B cell (primary cell): ENCODE results near the gene RIPPLY2. TPM values are rescaled to one million over a fixed set of nuclear protein-coding genes. Genes with fewer than 3 reads are reported as not detected.

Source experiments
- ATAC-seq: fragments of 200-7000 bp; cut with Tn5 transposase; one replicate; pipeline ENCODE4 v1.10.0; 2021; ENCODE audit warnings: low read depth, mild to moderate bottlenecking, moderate number of reproducible peaks, moderate library complexity
- CTCF ChIA-PET: fragments of 350-600 bp; sonication (Branson Sonifier 250); formaldehyde crosslinking; loops from one replicate; lab custom pipeline; 2021; ENCODE audit warnings: antibody characterized with exemption, inconsistent platforms; lab: Charles Lee
- POLR2A ChIA-PET: fragments of 350-600 bp; sonication (Branson Sonifier 250); formaldehyde crosslinking; loops from one replicate; lab custom pipeline; 2021; ENCODE audit warnings: antibody characterized with exemption; lab: Charles Lee
- DNase-seq: peaks from one replicate; pipeline ENCODE4 v3.0.0; 2013
- H2AFZ ChIP-seq: 2 replicates; pipeline ENCODE4 v1.6.1; 2012; ENCODE audit warnings: mild to moderate bottlenecking, low read depth, low read length; ENCODE audit not compliant: insufficient read depth, poor library complexity, severe bottlenecking
- H3K27ac ChIP-seq, 2 donors: 1 replicate in 1 of 2; 2 replicates in 1 of 2; pipeline ENCODE4 v1.5.1; 2012 to 2013; ENCODE audit warnings: low read length in 2 of 2, mild to moderate bottlenecking in 2 of 2, moderate library complexity in 1 of 2
- H3K27me3 ChIP-seq, 4 experiments: fragments of 200-600 bp in 1 of 4; sonication (generic) in 1 of 4; replicated peaks in 1 of 4; 1 replicate in 2 of 4; 2 replicates in 2 of 4; pipeline versions ENCODE4 v1.6.1 to v1.7.0; 2013 to 2016; ENCODE audit warnings: low read length in 3 of 4, mild to moderate bottlenecking in 2 of 4, mixed read lengths in 1 of 4, moderate library complexity in 1 of 4; ENCODE audit not compliant: insufficient read depth in 4 of 4, control insufficient read depth in 3 of 4; ENCODE audit errors: control extremely low read depth in 1 of 4
- H3K36me3 ChIP-seq, 2 experiments: replicated peaks in 1 of 2; 1 replicate in 1 of 2; 2 replicates in 1 of 2; pipeline versions ENCODE4 v1.6.1 to v1.7.1; 2013; ENCODE audit warnings: low read length in 1 of 2; ENCODE audit not compliant: insufficient read depth in 2 of 2, control insufficient read depth in 1 of 2; ENCODE audit errors: control extremely low read depth in 1 of 2, extremely low read depth in 1 of 2
- H3K4me1 ChIP-seq, 2 donors: fragments of 200-600 bp in 1 of 2; sonication (generic) in 1 of 2; 1 replicate in 1 of 2; 2 replicates in 1 of 2; pipeline versions ENCODE4 v1.5.1 to v1.6.1; 2013 to 2017; ENCODE audit warnings: low read length in 2 of 2; ENCODE audit not compliant: control insufficient read depth in 2 of 2, insufficient read depth in 2 of 2
- H3K4me2 ChIP-seq: replicated peaks from 2 replicates; pipeline ENCODE3; 2012; ENCODE audit warnings: mild to moderate bottlenecking, low read depth, low read length; ENCODE audit not compliant: poor library complexity, severe bottlenecking
- H3K4me3 ChIP-seq, 5 experiments: fragments of 200-600 bp in 1 of 5; sonication (generic) in 1 of 5; 1 replicate in 3 of 5; 2 replicates in 2 of 5; pipeline versions ENCODE4 v1.5.1 to v1.7.0; 2011 to 2016; ENCODE audit warnings: low read length in 4 of 5, mild to moderate bottlenecking in 4 of 5, low read depth in 2 of 5, control low read depth in 1 of 5, moderate library complexity in 1 of 5; ENCODE audit not compliant: insufficient read depth in 1 of 5; ENCODE audit errors: control extremely low read depth in 1 of 5, extremely low read depth in 1 of 5
- H3K79me2 ChIP-seq: fragments of 200-600 bp; sonication (generic); one replicate; pipeline ENCODE4 v1.6.0; 2016; ENCODE audit warnings: low read length; ENCODE audit not compliant: control insufficient read depth, insufficient read depth
- H3K9ac ChIP-seq: fragments of 200-600 bp; sonication (generic); 2 replicates; pipeline ENCODE4 v1.6.1; 2017; ENCODE audit warnings: mild to moderate bottlenecking, low read length, moderate library complexity
- H3K9me3 ChIP-seq, 3 donors: one replicate each; pipeline versions ENCODE4 v1.6.1 to v1.7.1; 2013; ENCODE audit warnings: low read length in 2 of 3; ENCODE audit not compliant: control insufficient read depth in 2 of 3, insufficient read depth in 1 of 3; ENCODE audit errors: control extremely low read depth in 1 of 3
- H4K20me1 ChIP-seq: 2 replicates; pipeline ENCODE4 v1.6.0; 2012; ENCODE audit warnings: mild to moderate bottlenecking, low read length; ENCODE audit not compliant: insufficient read depth, control insufficient read depth, poor library complexity, severe bottlenecking
- H3K27ac Mint-ChIP-seq: one replicate; pipeline ENCODE4 v1.8.0; 2021; ENCODE audit warnings: mixed read lengths
- H3K27me3 Mint-ChIP-seq: one replicate; pipeline ENCODE4 v1.8.0; 2021; ENCODE audit warnings: mixed read lengths
- H3K4me1 Mint-ChIP-seq: one replicate; pipeline ENCODE4 v1.8.0; 2021; ENCODE audit warnings: mixed read lengths
- H3K4me3 Mint-ChIP-seq: one replicate; pipeline ENCODE4 v1.8.0; 2021; ENCODE audit warnings: mixed read lengths
- H3K9me3 Mint-ChIP-seq: one replicate; pipeline ENCODE4 v1.8.0; 2022; ENCODE audit warnings: mixed read lengths; ENCODE audit not compliant: insufficient read depth
- EZH2 ChIP-seq: IDR thresholded peaks from 2 replicates; pipeline ENCODE4 v1.6.1; 2012; ENCODE audit warnings: borderline replicate concordance, low read depth, mild to moderate bottlenecking, moderate library complexity, low read length; ENCODE audit not compliant: insufficient read depth, poor library complexity, severe bottlenecking
- WGBS: methylation state at CpG from one replicate; pipeline ENCODE4 v1.1.5; 2013; ENCODE audit warnings: missing lambda C conversion rate; ENCODE audit not compliant: insufficient coverage; 5-methylcytosine and 5-hydroxymethylcytosine counted together
- intact Hi-C: fragments of 100-400 bp; cut with micrococcal nuclease; formaldehyde crosslinking; loops from one replicate; pipeline ENCODE4 v1.10.0; 2022
- polyA plus RNA-seq: library from polyadenylated mRNA; depleted of rRNA; stranded (reverse); fragments of >200 nt; gene quantifications from 2 replicates; pipeline ENCODE4 v1.2.3, GENCODE V29; 2012
- total RNA-seq, 2 donors: library from RNA; stranded (reverse); fragments of 120-200 nt in 1 of 2; gene quantifications; 1 replicate in 1 of 2; 2 replicates in 1 of 2; pipeline versions ENCODE4 v1.2.3 to v1.2.4, GENCODE V29; 2013 to 2022
- TF ChIP-seq, protein P1 (sequence below): fragments of 200-600 bp; IDR thresholded peaks from one replicate; pipeline ENCODE4 v1.8.0; 2022; ENCODE audit warnings: antibody characterized with exemption, mild to moderate bottlenecking

The RIPPLY2 gene
- total and polyA plus RNA-seq, 2 donors (not counting 1 experiment from before 2014, with no cell fraction given) = not detected

DNA sequence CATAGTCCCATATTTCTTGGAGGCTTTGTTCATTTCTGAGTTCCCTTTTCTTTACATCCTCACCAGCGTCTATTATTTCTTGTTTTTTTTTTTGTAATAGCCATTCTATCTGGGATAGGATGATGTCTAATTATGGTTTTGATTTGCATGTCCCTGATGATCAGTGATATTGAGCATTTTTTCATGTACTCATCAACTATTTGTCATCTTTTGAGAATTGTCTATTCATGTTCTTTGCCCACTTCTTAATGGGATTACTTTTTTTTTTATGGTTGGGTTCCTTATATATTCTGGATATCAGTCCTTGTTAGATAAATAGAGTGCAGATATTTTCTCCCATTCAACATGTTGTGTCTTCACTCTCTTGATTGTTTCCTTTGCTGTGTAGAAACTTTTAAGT is 48.5 kb downstream of the RIPPLY2 start:
- no peaks in the 10 kb centered on the region for H3K4me1 ChIP-seq
- no peak for DNase-seq
- intact Hi-C loops = no loop called here
- Mint-ChIP-seq H3K4me3 (no peak overlapping the region), H3K9me3 (peaks cover 27% of the 10 kb centered on the region), H3K27ac (no peak overlapping the region), H3K27me3 (no peaks in the 10 kb centered on the region), H3K4me1 (peaks cover 53% of the 10 kb centered on the region)
- ATAC-seq = no peak
- ChIA-PET POLR2A (no interaction called here), CTCF (no interaction called here)
- peaks cover 22% of the 10 kb centered on the region for H4K20me1 ChIP-seq
- H3K4me2 ChIP-seq = no peak overlapping the region
- H3K4me3 ChIP-seq = no peak overlapping the region
- H3K9me3 ChIP-seq = peaks cover 7 to 22% (median 12%) of the 10 kb centered on the region in 3 donors
- peaks cover under 1 to 1% of the 10 kb centered on the region in 2 experiments for H3K36me3 ChIP-seq
- H3K27me3 ChIP-seq = no peaks in the 10 kb centered on the region
- peaks cover 71% of the 10 kb centered on the region for H3K79me2 ChIP-seq
- H2AFZ ChIP-seq = no peak overlapping the region
- no CpG with 5 or more reads among the region's 1 CpG for WGBS
- H3K27ac ChIP-seq = no peak overlapping the region
- H3K9ac ChIP-seq = no peak overlapping the region
- TF ChIP-seq, protein P1, sequence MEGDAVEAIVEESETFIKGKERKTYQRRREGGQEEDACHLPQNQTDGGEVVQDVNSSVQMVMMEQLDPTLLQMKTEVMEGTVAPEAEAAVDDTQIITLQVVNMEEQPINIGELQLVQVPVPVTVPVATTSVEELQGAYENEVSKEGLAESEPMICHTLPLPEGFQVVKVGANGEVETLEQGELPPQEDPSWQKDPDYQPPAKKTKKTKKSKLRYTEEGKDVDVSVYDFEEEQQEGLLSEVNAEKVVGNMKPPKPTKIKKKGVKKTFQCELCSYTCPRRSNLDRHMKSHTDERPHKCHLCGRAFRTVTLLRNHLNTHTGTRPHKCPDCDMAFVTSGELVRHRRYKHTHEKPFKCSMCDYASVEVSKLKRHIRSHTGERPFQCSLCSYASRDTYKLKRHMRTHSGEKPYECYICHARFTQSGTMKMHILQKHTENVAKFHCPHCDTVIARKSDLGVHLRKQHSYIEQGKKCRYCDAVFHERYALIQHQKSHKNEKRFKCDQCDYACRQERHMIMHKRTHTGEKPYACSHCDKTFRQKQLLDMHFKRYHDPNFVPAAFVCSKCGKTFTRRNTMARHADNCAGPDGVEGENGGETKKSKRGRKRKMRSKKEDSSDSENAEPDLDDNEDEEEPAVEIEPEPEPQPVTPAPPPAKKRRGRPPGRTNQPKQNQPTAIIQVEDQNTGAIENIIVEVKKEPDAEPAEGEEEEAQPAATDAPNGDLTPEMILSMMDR = no peak
- no peak for TF ChIP-seq EZH2

DNA sequence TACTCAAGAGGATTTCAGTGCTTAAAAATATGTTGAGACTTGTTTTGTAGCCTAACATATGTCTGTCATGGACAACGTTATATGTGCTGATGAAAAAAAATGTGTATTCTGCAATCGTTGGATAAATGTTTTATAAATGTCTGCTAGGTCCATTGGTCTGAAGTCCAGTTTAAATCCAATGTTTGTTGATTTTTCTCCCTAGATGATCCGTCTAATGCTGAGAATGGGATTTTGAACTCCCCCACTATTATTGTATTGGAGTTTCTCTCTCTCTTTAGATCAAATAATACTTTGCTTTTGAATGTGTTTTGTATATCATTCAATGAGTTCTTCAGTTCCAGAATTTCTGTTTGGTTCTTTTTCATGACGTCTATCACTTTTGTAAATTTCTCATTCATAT is 51.2 kb downstream of the RIPPLY2 start:
- no peak overlapping the region for H3K4me3 ChIP-seq
- no CpG with 5 or more reads among the region's 4 CpGs for WGBS

More for the DNA sequence above, 51.2 kb downstream of the RIPPLY2 start:
- ChIA-PET CTCF (no interaction called here), POLR2A (no interaction called here)
- intact Hi-C loops = no loop called here
- peaks cover 7 to 20% (median 12%) of the 10 kb centered on the region in 3 donors for H3K9me3 ChIP-seq
- H3K27ac ChIP-seq = no peak overlapping the region
- H3K4me3 Mint-ChIP-seq = no peak overlapping the region
- no peak for ATAC-seq
- no peak for DNase-seq
- no peak overlapping the region for H2AFZ ChIP-seq
- H3K27ac Mint-ChIP-seq = no peak overlapping the region
- no peak overlapping the region for H3K9ac ChIP-seq
- H3K27me3 Mint-ChIP-seq = no peaks in the 10 kb centered on the region
- peaks cover 61% of the 10 kb centered on the region for H3K4me1 Mint-ChIP-seq
- H3K4me2 ChIP-seq = no peak overlapping the region
- peaks cover 1% of the 10 kb centered on the region in 2 experiments for H3K36me3 ChIP-seq
- H3K27me3 ChIP-seq = no peaks in the 10 kb centered on the region
- H3K9me3 Mint-ChIP-seq = peaks cover 32% of the 10 kb centered on the region
- no peak for TF ChIP-seq EZH2
- TF ChIP-seq, protein P1 = no peak
- H4K20me1 ChIP-seq = peaks cover 34% of the 10 kb centered on the region
- peaks cover 82% of the 10 kb centered on the region for H3K79me2 ChIP-seq
- no peaks in the 10 kb centered on the region for H3K4me1 ChIP-seq
